Left lung (tissue), 10 donors: ENCODE data around the gene ZNF334. TPM values are rescaled to one million over a fixed set of nuclear protein-coding genes. Genes with fewer than 3 reads are reported as not detected.
A peak's percentile ranks its signal among the peaks of the same experiment; 100 is the strongest.

Experiments
- ATAC-seq: fragments of 200-7000 bp; cut with Tn5 transposase; one replicate; pipeline ENCODE4 v1.9.1; 2020; ENCODE audit warnings: moderate library complexity
- DNase-seq, 4 donors: peaks; one replicate each; pipeline ENCODE4 v3.0.0-alpha.2; 2013 to 2020
- H3K27ac ChIP-seq, 2 donors: fragments of 200-600 bp; sonication (generic) in 1 of 2; one replicate each; pipeline versions ENCODE4 v1.5.0 to v1.8.0; 2020 to 2021
- H3K27me3 ChIP-seq, 2 donors: fragments of 200-600 bp; sonication (generic) in 1 of 2; one replicate each; pipeline versions ENCODE4 v1.5.0 to v1.8.0; 2020 to 2021
- H3K36me3 ChIP-seq, 2 donors: fragments of 200-600 bp; sonication (generic) in 1 of 2; one replicate each; pipeline versions ENCODE4 v1.5.0 to v1.8.0; 2020 to 2021
- H3K4me1 ChIP-seq, 2 donors: fragments of 200-600 bp; one replicate each; pipeline ENCODE4 v1.8.0; 2021
- H3K4me3 ChIP-seq, 2 donors: fragments of 200-600 bp; sonication (generic) in 1 of 2; one replicate each; pipeline versions ENCODE4 v1.5.0 to v1.8.0; 2020 to 2021; ENCODE audit warnings: mild to moderate bottlenecking in 1 of 2
- H3K9me3 ChIP-seq, 2 donors: fragments of 200-600 bp; sonication (generic) in 1 of 2; one replicate each; pipeline versions ENCODE4 v1.5.0 to v1.8.0; 2020 to 2021
- intact Hi-C, 2 donors: fragments of 100-400 bp; cut with DNase I; formaldehyde crosslinking; loops; one replicate each; pipeline versions ENCODE4 v1.11.2 to v1.14.2; 2022
- polyA plus RNA-seq, 6 donors: library from polyadenylated mRNA; unstranded; fragments of 120-200 nt; gene quantifications; one replicate each; pipeline ENCODE4 v1.2.1, GENCODE V29; 2013; ENCODE audit not compliant: insufficient read length in 6 of 6
- total RNA-seq, 2 donors: library from RNA; stranded (reverse); fragmentation: NEBNext Ultra II Directional; extraction: Animal tissue kit (Norgen Biotek cat#: 25700); gene quantifications; one replicate each; pipeline ENCODE4 v1.2.1, GENCODE V29; 2021
- TF ChIP-seq, protein P1 (sequence below), 2 donors: fragments of 200-600 bp; sonication (generic) in 1 of 2; IDR thresholded peaks; one replicate each; pipeline versions ENCODE4 v1.5.0 to v1.8.0; 2021; ENCODE audit warnings: antibody characterized with exemption in 2 of 2
- donor health status: DM: no; HTN: yes; CAD: no.
- donor health status: DM: no; HTN: no; CAD: no.

Gene ZNF334
- total and polyA plus RNA-seq, 8 donors: 4.3 to 48.0 (median 38.4) TPM

DNA sequence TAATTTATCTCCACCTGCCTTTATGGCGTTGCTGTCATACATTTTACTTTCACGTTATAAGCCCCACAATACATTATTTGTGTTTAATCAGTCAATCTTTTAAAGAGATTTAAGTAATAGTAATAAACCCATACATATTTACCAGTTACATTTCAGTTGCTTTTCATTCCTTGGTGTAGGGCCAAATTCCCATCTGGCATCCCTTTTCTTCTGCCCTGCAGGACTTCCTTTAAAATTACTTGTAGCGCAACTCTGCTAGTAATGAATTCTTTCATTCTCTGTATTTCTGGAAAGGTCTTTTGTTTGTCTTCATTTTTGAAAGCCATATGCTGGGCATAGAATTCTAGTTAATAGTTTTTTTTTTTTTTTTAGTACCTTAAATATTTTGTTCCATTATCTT lies 24.9 kb downstream of the ZNF334 start:
- peak in 2 of 4 donors; percentile 27 to 33 for DNase-seq
- intact Hi-C loops: no loop called here
- Histone ChIP-seq H3K27ac (no peak overlapping the region), H3K27me3 (peaks cover 0 to 25% of the 10 kb centered on the region in 2 donors), H3K4me3 (no peak overlapping the region), H3K9me3 (no peaks in the 10 kb centered on the region), H3K36me3 (no peaks in the 10 kb centered on the region), H3K4me1 (no peaks in the 10 kb centered on the region)
- no peak for ATAC-seq
- TF ChIP-seq, protein P1, sequence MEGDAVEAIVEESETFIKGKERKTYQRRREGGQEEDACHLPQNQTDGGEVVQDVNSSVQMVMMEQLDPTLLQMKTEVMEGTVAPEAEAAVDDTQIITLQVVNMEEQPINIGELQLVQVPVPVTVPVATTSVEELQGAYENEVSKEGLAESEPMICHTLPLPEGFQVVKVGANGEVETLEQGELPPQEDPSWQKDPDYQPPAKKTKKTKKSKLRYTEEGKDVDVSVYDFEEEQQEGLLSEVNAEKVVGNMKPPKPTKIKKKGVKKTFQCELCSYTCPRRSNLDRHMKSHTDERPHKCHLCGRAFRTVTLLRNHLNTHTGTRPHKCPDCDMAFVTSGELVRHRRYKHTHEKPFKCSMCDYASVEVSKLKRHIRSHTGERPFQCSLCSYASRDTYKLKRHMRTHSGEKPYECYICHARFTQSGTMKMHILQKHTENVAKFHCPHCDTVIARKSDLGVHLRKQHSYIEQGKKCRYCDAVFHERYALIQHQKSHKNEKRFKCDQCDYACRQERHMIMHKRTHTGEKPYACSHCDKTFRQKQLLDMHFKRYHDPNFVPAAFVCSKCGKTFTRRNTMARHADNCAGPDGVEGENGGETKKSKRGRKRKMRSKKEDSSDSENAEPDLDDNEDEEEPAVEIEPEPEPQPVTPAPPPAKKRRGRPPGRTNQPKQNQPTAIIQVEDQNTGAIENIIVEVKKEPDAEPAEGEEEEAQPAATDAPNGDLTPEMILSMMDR (IDR thresholded peaks at IDR 0.05): no peak

DNA sequence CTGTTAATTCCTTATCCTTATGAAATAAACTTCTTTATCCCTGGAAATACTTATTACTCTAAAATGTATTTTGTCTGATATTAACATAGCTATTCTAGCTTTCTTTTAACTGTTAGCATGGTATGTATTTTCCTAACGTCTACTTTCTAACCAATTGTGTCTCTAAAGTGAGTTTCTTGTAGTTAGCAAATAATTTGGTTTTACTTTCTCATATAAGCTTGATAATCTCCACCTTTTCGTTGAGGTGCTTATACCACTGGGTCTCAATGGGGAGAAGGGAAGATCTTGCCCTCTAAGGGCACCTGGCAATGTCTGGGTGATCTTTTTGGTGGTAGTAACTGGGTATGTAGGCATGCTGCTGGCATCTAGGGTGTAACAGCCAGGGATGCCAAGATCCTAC lies 25.7 kb downstream of the ZNF334 start:
- Histone ChIP-seq H3K27me3 (peaks cover 0 to 24% of the 10 kb centered on the region in 2 donors), H3K9me3 (no peaks in the 10 kb centered on the region), H3K4me1 (no peaks in the 10 kb centered on the region), H3K27ac (no peak overlapping the region), H3K4me3 (no peak overlapping the region), H3K36me3 (no peaks in the 10 kb centered on the region)
- no peak for DNase-seq
- no peak for ATAC-seq
- intact Hi-C loops: no loop called here
- TF ChIP-seq, protein P1 (IDR thresholded peaks at IDR 0.05): no peak

DNA sequence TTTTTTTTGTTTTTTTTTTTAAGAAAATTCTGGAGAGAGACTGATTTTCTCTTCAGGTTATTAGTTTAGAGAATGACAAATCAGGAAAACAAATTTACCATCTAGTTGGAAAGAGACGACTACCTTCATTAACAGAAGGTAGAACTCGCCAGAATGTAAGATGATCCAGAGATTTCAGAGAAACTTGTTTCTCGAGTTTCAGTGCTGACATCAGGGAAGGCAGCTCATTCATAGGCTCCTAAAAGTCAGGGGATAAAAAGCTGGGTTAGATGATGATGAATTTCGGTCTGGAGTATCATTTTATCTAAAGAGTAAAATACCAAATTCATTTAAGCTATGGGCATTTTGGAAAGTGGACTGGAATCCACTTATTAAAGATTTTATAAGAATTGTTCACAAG lies 27.9 kb downstream of the ZNF334 start:
- no peaks in the 10 kb centered on the region for H3K9me3 ChIP-seq
- no peak overlapping the region for H3K4me3 ChIP-seq
- H3K27me3 ChIP-seq: peaks cover 0 to 24% of the 10 kb centered on the region in 2 donors
- ATAC-seq: no peak
- no peaks in the 10 kb centered on the region for H3K4me1 ChIP-seq
- DNase-seq: no peak
- intact Hi-C loops: no loop called here
- TF ChIP-seq, protein P1 (IDR thresholded peaks at IDR 0.05): no peak
- no peak overlapping the region for H3K27ac ChIP-seq
- no peaks in the 10 kb centered on the region for H3K36me3 ChIP-seq

DNA sequence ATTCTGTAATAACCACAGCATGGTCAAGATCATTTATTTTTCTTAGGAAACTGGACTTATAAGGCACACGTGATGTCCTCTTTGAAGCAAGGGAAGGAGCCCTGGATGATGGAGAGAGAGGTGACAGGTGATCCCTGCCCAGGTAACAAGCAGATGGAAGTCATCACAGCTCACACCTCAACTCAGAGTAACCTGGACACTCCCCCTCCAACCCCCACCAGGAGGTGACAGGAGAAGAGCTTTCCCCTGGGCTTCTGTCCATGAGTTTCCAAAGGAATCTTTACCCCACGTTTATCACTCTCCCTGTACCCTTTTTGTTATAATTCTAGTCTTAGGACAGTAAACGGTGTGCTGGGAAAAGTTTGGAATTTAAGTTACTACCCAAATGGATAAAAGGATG lies 28.4 kb downstream of the ZNF334 start:
- intact Hi-C loops: no loop called here
- DNase-seq: no peak
- no peak overlapping the region for H3K4me3 ChIP-seq
- H3K9me3 ChIP-seq: no peaks in the 10 kb centered on the region
- ATAC-seq: no peak
- H3K27me3 ChIP-seq: peaks cover 0 to 24% of the 10 kb centered on the region in 2 donors
- H3K27ac ChIP-seq: no peak overlapping the region
- no peaks in the 10 kb centered on the region for H3K36me3 ChIP-seq
- TF ChIP-seq, protein P1 (IDR thresholded peaks at IDR 0.05): no peak
- H3K4me1 ChIP-seq: no peaks in the 10 kb centered on the region

DNA sequence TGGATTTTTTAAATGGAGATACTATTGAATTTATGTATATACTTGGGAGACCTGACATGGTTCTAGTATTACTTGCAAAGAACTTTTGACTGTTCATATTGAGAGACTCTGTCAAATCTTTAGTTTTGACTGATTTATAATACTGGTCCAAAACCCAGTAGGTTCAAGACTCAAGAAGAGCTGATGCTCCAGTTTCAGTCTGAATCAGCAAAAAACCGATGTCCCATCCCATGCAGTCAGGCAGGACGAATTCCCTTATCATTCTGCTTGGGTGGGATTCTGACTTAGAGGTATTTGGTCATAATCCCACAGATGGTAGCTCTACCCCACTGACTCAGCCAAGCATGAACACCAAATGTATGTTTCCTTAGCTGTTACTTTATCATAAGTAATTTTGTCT lies 29.5 kb downstream of the ZNF334 start:
- ATAC-seq (no peak), DNase-seq (no peak)
- H3K27ac ChIP-seq: no peak overlapping the region
- TF ChIP-seq, protein P1 (IDR thresholded peaks at IDR 0.05): no peak
- H3K36me3 ChIP-seq: no peaks in the 10 kb centered on the region
- H3K9me3 ChIP-seq: no peaks in the 10 kb centered on the region
- no peak overlapping the region for H3K4me3 ChIP-seq
- H3K27me3 ChIP-seq: peaks cover 0 to 24% of the 10 kb centered on the region in 2 donors
- intact Hi-C loops: no loop called here
- no peaks in the 10 kb centered on the region for H3K4me1 ChIP-seq
